Panc1 (cell line): ENCODE results near the gene MRFAP1L1. TPM values are rescaled to one million over a fixed set of nuclear protein-coding genes. Genes with fewer than 3 reads are reported as not detected.

ENCODE experiments used
- ATAC-seq: fragments of 200-7000 bp; cut with Tn5 transposase; 2 replicates; pipeline ENCODE4 v1.9.1; 2020; ENCODE audit warnings: mild to moderate bottlenecking, moderate library complexity
- BruUV-seq: library from RNA; stranded (reverse); fragments of 400-500 nt; replicated peaks from 2 replicates; lab custom pipeline; 2021; lab: Mats Ljungman, UMichigan
- CTCF ChIA-PET: fragments of 300-600 bp; sonication (Branson Sonifier 250); formaldehyde crosslinking; loops from one replicate; lab custom pipeline; 2022; ENCODE audit warnings: antibody characterized with exemption; lab: Charles Lee
- POLR2A ChIA-PET: fragments of 300-600 bp; sonication (Branson Sonifier 250); formaldehyde crosslinking; loops from one replicate; lab custom pipeline; 2022; ENCODE audit warnings: antibody characterized with exemption; lab: Charles Lee
- DNase-seq: peaks from one replicate; pipeline ENCODE4 v3.0.0-alpha.2; 2010; ENCODE audit warnings: low read depth, low spot score
- H3K27ac ChIP-seq: 2 replicates; pipeline ENCODE4 v1.5.1; 2011; ENCODE audit warnings: mild to moderate bottlenecking, low read length, inconsistent platforms
- H3K27me3 ChIP-seq: fragments of 200-500 bp; sonication (Bioruptor generic); 2 replicates; pipeline ENCODE4 v1.6.0; 2014; ENCODE audit warnings: low read length, inconsistent platforms; ENCODE audit not compliant: control insufficient read depth, insufficient read depth
- H3K36me3 ChIP-seq: fragments of 200-500 bp; sonication (Bioruptor generic); 2 replicates; pipeline ENCODE4 v1.5.1; 2014; ENCODE audit warnings: inconsistent platforms, mild to moderate bottlenecking, low read length, moderate library complexity; ENCODE audit not compliant: control insufficient read depth, insufficient read depth
- H3K4me1 ChIP-seq: 2 replicates; pipeline ENCODE4 v1.5.1; 2011; ENCODE audit warnings: inconsistent platforms, mild to moderate bottlenecking, low read length, moderate library complexity; ENCODE audit not compliant: control insufficient read depth, insufficient read depth
- H3K4me3 ChIP-seq, 2 experiments: 2 replicates each; pipeline ENCODE4 v1.5.1; 2011 to 2012; ENCODE audit warnings: low read depth in 2 of 2, low read length in 2 of 2, mild to moderate bottlenecking in 2 of 2, inconsistent platforms in 1 of 2, moderate library complexity in 1 of 2
- H3K9me3 ChIP-seq: fragments of 200-500 bp; sonication (Bioruptor generic); 2 replicates; pipeline ENCODE4 v1.5.1; 2014; ENCODE audit warnings: low read depth, mild to moderate bottlenecking, inconsistent platforms, low read length, moderate library complexity; ENCODE audit not compliant: control insufficient read depth, insufficient read depth
- CTCF ChIP-seq: fragments of 450-650 bp; IDR thresholded peaks from 2 replicates; pipeline ENCODE4 v1.5.1; 2017; ENCODE audit warnings: mild to moderate bottlenecking
- POLR2AphosphoS5 ChIP-seq: IDR thresholded peaks from 2 replicates; pipeline ENCODE4 v1.6.1; 2012; ENCODE audit warnings: mild to moderate bottlenecking, low read depth, low read length, moderate library complexity
- REST ChIP-seq, 2 experiments: IDR thresholded peaks; 2 replicates each; pipeline ENCODE4 v1.6.1; 2011 to 2012; ENCODE audit warnings: low read depth in 2 of 2, control low read depth in 1 of 2, low read length in 1 of 2, mild to moderate bottlenecking in 1 of 2, moderate library complexity in 1 of 2; ENCODE audit not compliant: insufficient read depth in 1 of 2
- SIN3A ChIP-seq: IDR thresholded peaks from 2 replicates; pipeline ENCODE4 v1.6.1; 2012; ENCODE audit warnings: low read depth, mild to moderate bottlenecking, low read length, moderate library complexity, borderline replicate concordance; ENCODE audit not compliant: insufficient read depth
- TCF7L2 ChIP-seq: IDR thresholded peaks from 2 replicates; pipeline ENCODE4 v1.6.1; 2011; ENCODE audit warnings: mild to moderate bottlenecking, low read depth, low read length, inconsistent platforms
- in situ Hi-C: cut with HindIII; loops from 2 replicates; pipeline ENCODE4 v1.10.0; 2016; ENCODE audit warnings: low sequenced_read_pairs, low pct_unique_long_range_greater_than_20kb
- intact Hi-C: fragments of 100-400 bp; cut with micrococcal nuclease; formaldehyde crosslinking; loops from one replicate; pipeline ENCODE4 v1.10.0; 2022; ENCODE audit not compliant: unreplicated experiment
- total RNA-seq: library from RNA; stranded (reverse); gene quantifications from one replicate; pipeline ENCODE4 v1.2.1, GENCODE V29; 2021; ENCODE audit not compliant: unreplicated experiment

Gene MRFAP1L1
- total RNA-seq, 1 experiment from 2014 or later: 29.5 TPM

GRCh38 chr4:6699903-6700302 is 9.8 kb downstream of the MRFAP1L1 start:
- no peak for ATAC-seq
- no peaks in the 10 kb centered on the region for H3K9me3 ChIP-seq
- CTCF ChIA-PET: no interaction called here
- H3K27me3 ChIP-seq: no peaks in the 10 kb centered on the region
- H3K4me3 ChIP-seq: no peak overlapping the region
- H3K4me1 ChIP-seq: peaks cover 17% of the 10 kb centered on the region
- H3K36me3 ChIP-seq: no peaks in the 10 kb centered on the region
- TF ChIP-seq REST (IDR thresholded peaks at IDR 0.05; ENCODE audit: insufficient read depth in 1 of 2, low read depth in 2 of 2, low read length in 1 of 2) (no peak), POLR2AphosphoS5 (no peak), TCF7L2 (no peak), SIN3A (no peak), CTCF (no peak)
- DNase-seq: no peak
- POLR2A ChIA-PET: no interaction called here
- intact Hi-C loops (no loop called here), in situ Hi-C loops (no loop called here)
- BruUV-seq: no TSS peak
- H3K27ac ChIP-seq: no peak overlapping the region

- no peaks in the 10 kb centered on the region for H3K27me3 ChIP-seq
- ChIA-PET POLR2A (interaction anchor here (0.7 kb wide), 1 partner anchor 106 kb away, joined by 4 read pairs; no protein-coding TSS in a partner anchor), CTCF (no interaction called here)
- no peak for ATAC-seq
- H3K9me3 ChIP-seq: no peaks in the 10 kb centered on the region
- TF ChIP-seq CTCF (no peak), TCF7L2 (no peak), SIN3A (no peak), REST (IDR thresholded peaks at IDR 0.05; ENCODE audit: insufficient read depth in 1 of 2, low read depth in 2 of 2, low read length in 1 of 2) (no peak), POLR2AphosphoS5 (no peak)
- intact Hi-C loops (no loop called here), in situ Hi-C loops (no loop called here)
- H3K36me3 ChIP-seq: no peaks in the 10 kb centered on the region
- no peak overlapping the region for H3K27ac ChIP-seq
- DNase-seq: no peak
- no TSS peak for BruUV-seq
- no peak overlapping the region for H3K4me3 ChIP-seq
- H3K4me1 ChIP-seq: peaks cover 21% of the 10 kb centered on the region
Measured at GRCh38 chr4:6699388-6699787, 10.3 kb downstream of the MRFAP1L1 start.
